ENCODE data around the gene AGBL1. TPM values are rescaled to one million over a fixed set of nuclear protein-coding genes. Genes with fewer than 3 reads are reported as not detected.

The AGBL1 gene
- polyA plus RNA-seq, 1 experiment: not detected

GRCh38 chr15:86629409-86630356, 550.0 kb downstream of the AGBL1 start:
- no peak for DNase-seq (ENCODE audit: low read depth, low spot score)
- Histone ChIP-seq H3K27ac (ENCODE audit: low read depth, low read length) (no peak overlapping the region), H3K4me3 (ENCODE audit: low read depth, low read length) (no peak overlapping the region), H3K27me3 (ENCODE audit: control insufficient read depth, insufficient read depth, low read length) (no peaks in the 10 kb centered on the region), H3K9me3 (ENCODE audit: control insufficient read depth, insufficient read depth, low read length) (peaks cover 4% of the 10 kb centered on the region; the same call in 1 of the 2 replicates)
- no peak for TF ChIP-seq CTCF (IDR thresholded peaks at IDR 0.05; ENCODE audit: low read depth, low read length)
- POLR2A ChIA-PET: no interaction called here
- CTCF ChIA-PET: interaction anchor here (0.6 kb wide), 1 partner anchor 1124 kb away, joined by 3 read pairs; no protein-coding TSS in a partner anchor

DNA sequence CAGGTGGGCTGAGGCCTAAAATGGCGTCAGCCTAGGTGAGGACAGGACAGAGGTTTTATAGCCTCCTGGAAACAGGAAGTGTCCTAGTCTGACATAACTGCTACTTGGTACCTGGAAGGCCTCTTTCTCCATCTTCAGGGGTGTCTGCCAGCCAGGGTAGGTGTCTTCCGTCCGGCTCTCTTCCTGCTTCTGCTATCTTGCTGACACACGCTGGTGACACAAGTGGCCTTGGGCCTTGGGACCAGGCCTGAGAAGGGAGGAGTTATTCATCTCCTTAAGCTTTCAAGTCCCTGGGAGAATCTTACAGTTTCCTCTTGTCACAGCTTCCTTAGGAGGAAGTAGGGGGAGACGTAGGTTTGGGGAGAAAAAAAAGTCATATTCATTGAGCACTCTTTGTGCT, 551.3 kb downstream of the AGBL1 start:
- no peak for DNase-seq (ENCODE audit: low read depth, low spot score)
- H3K27me3 ChIP-seq (ENCODE audit: control insufficient read depth, insufficient read depth, low read length): no peaks in the 10 kb centered on the region
- H3K27ac ChIP-seq (ENCODE audit: low read depth, low read length): no peak overlapping the region
- no peak for TF ChIP-seq CTCF (IDR thresholded peaks at IDR 0.05; ENCODE audit: low read depth, low read length)
- ChIA-PET POLR2A (no interaction called here), CTCF (no interaction called here)
- no peak overlapping the region for H3K4me3 ChIP-seq (ENCODE audit: low read depth, low read length)
- H3K9me3 ChIP-seq (ENCODE audit: control insufficient read depth, insufficient read depth, low read length): peaks cover 4% of the 10 kb centered on the region; the same call in 1 of the 2 replicates

DNA sequence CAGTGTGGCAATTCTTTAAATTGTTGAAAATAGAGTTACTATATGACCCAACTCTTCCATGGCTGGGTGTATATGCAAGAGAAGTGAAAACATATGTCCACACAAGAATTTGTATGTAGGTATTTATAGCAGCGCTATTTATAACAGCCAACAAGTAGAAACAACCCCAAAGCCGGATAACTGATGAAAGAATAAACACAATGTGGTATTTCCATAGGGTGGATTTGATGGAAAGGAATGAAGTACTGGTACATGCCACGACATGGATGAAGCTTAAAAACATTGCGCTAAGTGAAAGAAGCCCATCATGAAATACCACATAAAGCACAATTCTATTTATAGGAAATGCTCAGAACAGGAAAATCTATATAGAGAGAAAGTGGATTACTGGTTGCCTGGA, 554.5 kb downstream of the AGBL1 start:
- Histone ChIP-seq H3K27ac (ENCODE audit: low read depth, low read length) (no peak overlapping the region), H3K4me3 (ENCODE audit: low read depth, low read length) (no peak overlapping the region), H3K9me3 (ENCODE audit: control insufficient read depth, insufficient read depth, low read length) (peaks cover 4% of the 10 kb centered on the region; the same call in 1 of the 2 replicates), H3K27me3 (ENCODE audit: control insufficient read depth, insufficient read depth, low read length) (no peaks in the 10 kb centered on the region)
- ChIA-PET POLR2A (no interaction called here), CTCF (no interaction called here)
- DNase-seq (ENCODE audit: low read depth, low spot score): no peak
- no peak for TF ChIP-seq CTCF (IDR thresholded peaks at IDR 0.05; ENCODE audit: low read depth, low read length)

DNA sequence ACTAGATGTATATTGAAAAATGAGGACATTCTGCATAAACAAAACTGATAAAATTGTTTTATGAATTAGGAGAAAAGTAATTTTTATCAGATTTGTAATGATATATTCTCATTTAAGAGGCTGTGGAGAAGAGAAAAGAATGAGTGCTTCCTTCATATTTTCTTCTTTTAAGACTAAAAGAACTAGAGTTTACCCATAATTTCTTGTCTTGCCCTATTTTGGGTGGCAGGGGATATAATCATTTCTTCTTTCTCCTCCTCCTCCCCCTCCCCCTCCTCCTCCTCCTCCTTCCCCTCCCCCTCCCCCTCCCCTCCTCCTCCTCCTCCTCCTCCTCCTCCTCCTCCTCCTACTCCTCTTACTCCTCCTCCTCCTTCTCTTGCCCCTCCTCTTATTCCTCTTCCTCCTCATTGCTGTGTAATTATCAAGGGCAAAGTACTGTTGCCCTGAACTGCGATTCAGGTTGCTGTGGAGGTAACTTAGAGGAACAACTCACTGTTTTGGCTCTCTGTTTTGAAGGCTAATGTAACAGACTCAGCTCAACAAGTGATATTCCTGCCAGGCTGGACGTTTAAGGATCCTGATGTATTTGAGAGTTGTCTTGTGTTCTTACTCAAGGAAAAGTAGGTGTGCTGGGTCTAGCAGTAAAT, 555.4 kb downstream of the AGBL1 start:
- H3K27me3 ChIP-seq (ENCODE audit: control insufficient read depth, insufficient read depth, low read length): no peaks in the 10 kb centered on the region
- ChIA-PET CTCF (no interaction called here), POLR2A (no interaction called here)
- peaks cover 7% of the 10 kb centered on the region; the same call in 1 of the 2 replicates for H3K9me3 ChIP-seq (ENCODE audit: control insufficient read depth, insufficient read depth, low read length)
- no peak overlapping the region for H3K4me3 ChIP-seq (ENCODE audit: low read depth, low read length)
- no peak for TF ChIP-seq CTCF (IDR thresholded peaks at IDR 0.05; ENCODE audit: low read depth, low read length)
- no peak overlapping the region for H3K27ac ChIP-seq (ENCODE audit: low read depth, low read length)
- no peak for DNase-seq (ENCODE audit: low read depth, low spot score)

DNA sequence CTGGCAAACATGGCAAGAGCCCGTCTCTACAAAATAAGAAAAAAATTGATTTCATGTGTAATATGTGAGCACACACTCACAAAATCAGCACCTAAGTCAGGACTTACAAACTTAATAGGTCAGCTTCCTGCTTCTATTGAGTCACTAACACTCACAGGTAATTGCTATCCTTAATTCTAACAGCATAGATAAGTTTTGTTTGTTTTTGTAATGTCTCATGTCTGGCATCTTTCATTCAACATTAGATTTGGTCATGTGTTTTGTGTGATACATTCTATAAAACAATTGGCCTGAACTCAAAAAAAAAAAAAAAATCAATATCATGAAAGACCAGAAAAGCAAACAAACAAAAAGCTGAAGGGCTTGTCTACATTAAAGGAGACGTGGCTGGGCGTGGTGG, 564.7 kb downstream of the AGBL1 start:
- POLR2A ChIA-PET: interaction anchor here (0.6 kb wide), 1 partner anchor 205 kb away, joined by 3 read pairs; no protein-coding TSS in a partner anchor
- H3K27ac ChIP-seq (ENCODE audit: low read depth, low read length): no peak overlapping the region
- no peaks in the 10 kb centered on the region for H3K27me3 ChIP-seq (ENCODE audit: control insufficient read depth, insufficient read depth, low read length)
- TF ChIP-seq CTCF (IDR thresholded peaks at IDR 0.05; ENCODE audit: low read depth, low read length): no peak
- CTCF ChIA-PET: no interaction called here
- H3K9me3 ChIP-seq (ENCODE audit: control insufficient read depth, insufficient read depth, low read length): peaks cover 3% of the 10 kb centered on the region; the same call in 1 of the 2 replicates
- no peak for DNase-seq (ENCODE audit: low read depth, low spot score)
- no peak overlapping the region for H3K4me3 ChIP-seq (ENCODE audit: low read depth, low read length)
